GM10266 (cell line): ENCODE results near the gene GNG12.
A peak's percentile ranks its signal among the peaks of the same experiment; 100 is the strongest.

Source experiments
- DNase-seq: peaks from one replicate; pipeline ENCODE4 v3.0.0; 2012; ENCODE audit errors: extremely low spot score
- CTCF ChIP-seq: IDR thresholded peaks from 2 replicates; pipeline ENCODE4 v1.5.1; 2012; ENCODE audit warnings: mild to moderate bottlenecking, low read depth; ENCODE audit not compliant: control insufficient read depth, insufficient read depth; ENCODE audit errors: missing control alignments

The GNG12 gene

GRCh38 chr1:67764633-67765032 lies 68.6 kb downstream of the GNG12 start:
- no peak for TF ChIP-seq CTCF
- DNase-seq: no peak

- no peak for TF ChIP-seq CTCF
- no peak for DNase-seq
These were observed 71.5 kb downstream of the GNG12 start for GRCh38 chr1:67761730-67762129.

GRCh38 chr1:67761091-67761490 lies 72.2 kb downstream of the GNG12 start:
- TF ChIP-seq CTCF: no peak
- no peak for DNase-seq

- DNase-seq: peak; percentile 66
These were observed 73.0 kb downstream of the GNG12 start for GRCh38 chr1:67760030-67760821.

GRCh38 chr1:67759692-67760029 lies 73.6 kb downstream of the GNG12 start:
- no peak for DNase-seq
- TF ChIP-seq CTCF: no peak

More at GRCh38 chr1:67760030-67760821, 73.0 kb downstream of the GNG12 start:
- TF ChIP-seq CTCF: peak; percentile 80

GRCh38 chr1:67759066-67759465 lies 74.2 kb downstream of the GNG12 start:
- DNase-seq: no peak
- no peak for TF ChIP-seq CTCF

GRCh38 chr1:67755619-67756018 lies 77.6 kb downstream of the GNG12 start:
- no peak for DNase-seq
- TF ChIP-seq CTCF: no peak
